Lower leg skin (tissue), 3 donors: Measurements from ENCODE around the gene CAMK2B.

Experiments used
- CTCF ChIP-seq, 3 donors: fragments of 450-650 bp; IDR thresholded peaks; one replicate each; pipeline ENCODE4 v1.5.1; 2016; ENCODE audit warnings: antibody characterized with exemption in 3 of 3, mild to moderate bottlenecking in 3 of 3, moderate library complexity in 2 of 3
- POLR2A ChIP-seq, 2 donors: fragments of 450-650 bp; IDR thresholded peaks; one replicate each; pipeline ENCODE4 v1.6.1; 2016 to 2017; ENCODE audit warnings: antibody characterized with exemption in 2 of 2, mild to moderate bottlenecking in 1 of 2, moderate library complexity in 1 of 2

- TF ChIP-seq CTCF (IDR thresholded peaks at IDR 0.05) = no peak
- TF ChIP-seq POLR2A (IDR thresholded peaks at IDR 0.05) = no peak
Measured at GRCh38 chr7:44318332-44318731, 7.1 kb downstream of the CAMK2B start.
